Measurements from ENCODE around the gene PTCH2.

The PTCH2 gene

GRCh38 chr1:44810101-44810761 is 32.8 kb downstream of the PTCH2 start:
- H3K18ac ChIP-seq (ENCODE audit: low read depth in 1 of 2, low read length in 2 of 2), result peak overlapping the region; percentile 91 to 100
- H3K79me1 ChIP-seq (replicated peaks; ENCODE audit: low read length, poor library complexity, severe bottlenecking), result peaks cover 9% of the 10 kb centered on the region
- no peaks in the 10 kb centered on the region for H3K9me3 ChIP-seq (ENCODE audit: control insufficient read depth, low read length)
- H2BK5ac ChIP-seq (ENCODE audit: low read depth, low read length, poor library complexity, severe bottlenecking), result no peak overlapping the region
- peak overlapping the region; percentile 35 to 75 for H3K4me3 ChIP-seq (ENCODE audit: insufficient read depth in 1 of 2, low read depth in 1 of 2, low read length in 2 of 2)
- H4K8ac ChIP-seq (ENCODE audit: low read length), result peak overlapping the region; percentile 86
- 87% methylated on average over 11 of the region's 12 CpGs for WGBS
- H3K27ac ChIP-seq (ENCODE audit: low read length, poor library complexity, severe bottlenecking), result peak overlapping the region; percentile 100
- H2BK12ac ChIP-seq (ENCODE audit: low read length in 2 of 2), result peak overlapping the region; percentile 88 to 98
- peak; percentile 40 for DNase-seq
- peak overlapping the region; percentile 93 for H2AK5ac ChIP-seq (ENCODE audit: low read length, severe bottlenecking)
- H2BK120ac ChIP-seq (ENCODE audit: low read depth, low read length), result peak overlapping the region; percentile 75
- peak overlapping the region; percentile 90 to 99 for H3K4ac ChIP-seq (ENCODE audit: low read depth in 1 of 2, low read length in 2 of 2)
- H2BK15ac ChIP-seq (ENCODE audit: low read depth, poor library complexity, severe bottlenecking), result peak overlapping the region; percentile 95
- H3K4me2 ChIP-seq (ENCODE audit: low read length, poor library complexity, severe bottlenecking), result peak overlapping the region; percentile 38
- H3K36me3 ChIP-seq (ENCODE audit: control insufficient read depth in 1 of 2, insufficient read depth in 2 of 2, low read depth in 1 of 2, low read length in 2 of 2), result peaks cover 37 to 46% of the 10 kb centered on the region in 2 experiments
- H2AFZ ChIP-seq (ENCODE audit: low read depth, low read length), result no peak overlapping the region
- peak overlapping the region; percentile 100 for H4K91ac ChIP-seq (ENCODE audit: low read length)
- peak overlapping the region in 1 of 2 experiments; percentile 85 for H3K14ac ChIP-seq (ENCODE audit: low read length in 2 of 2)
- H3K4me1 ChIP-seq (ENCODE audit: control insufficient read depth, insufficient read depth, low read depth, low read length), result peaks cover 71% of the 10 kb centered on the region
- H3K9ac ChIP-seq (ENCODE audit: low read length), result peak overlapping the region; percentile 97
- H3K23ac ChIP-seq (ENCODE audit: low read length in 2 of 2), result peak overlapping the region in 1 of 2 experiments; percentile 63
- H3K27me3 ChIP-seq (ENCODE audit: control insufficient read depth in 1 of 2, insufficient read depth in 1 of 2, low read length in 2 of 2), result no peaks in the 10 kb centered on the region

- H2BK12ac ChIP-seq (ENCODE audit: low read length in 2 of 2), result peak overlapping the region; percentile 94 to 99
- no peaks in the 10 kb centered on the region for H3K9me3 ChIP-seq (ENCODE audit: control insufficient read depth, low read length)
- H4K8ac ChIP-seq (ENCODE audit: low read length), result peak overlapping the region; percentile 86
- H3K79me1 ChIP-seq (replicated peaks; ENCODE audit: low read length, poor library complexity, severe bottlenecking), result peaks cover 11% of the 10 kb centered on the region
- H2BK15ac ChIP-seq (ENCODE audit: low read depth, poor library complexity, severe bottlenecking), result peak overlapping the region; percentile 96
- H2AFZ ChIP-seq (ENCODE audit: low read depth, low read length), result no peak overlapping the region
- H3K27me3 ChIP-seq (ENCODE audit: control insufficient read depth in 1 of 2, insufficient read depth in 1 of 2, low read length in 2 of 2), result no peaks in the 10 kb centered on the region
- H4K91ac ChIP-seq (ENCODE audit: low read length), result peak overlapping the region; percentile 100
- peak overlapping the region; percentile 93 for H2AK5ac ChIP-seq (ENCODE audit: low read length, severe bottlenecking)
- H3K4me2 ChIP-seq (ENCODE audit: low read length, poor library complexity, severe bottlenecking), result peak overlapping the region; percentile 38
- DNase-seq, result peak; percentile 90
- 65% methylated on average over 5 of the region's 6 CpGs for WGBS
- peak overlapping the region; percentile 25 to 42 for H3K23ac ChIP-seq (ENCODE audit: low read length in 2 of 2)
- H3K4me1 ChIP-seq (ENCODE audit: control insufficient read depth, insufficient read depth, low read depth, low read length), result peaks cover 76% of the 10 kb centered on the region
- peak overlapping the region; percentile 100 for H3K27ac ChIP-seq (ENCODE audit: low read length, poor library complexity, severe bottlenecking)
- H2BK120ac ChIP-seq (ENCODE audit: low read depth, low read length), result peak overlapping the region; percentile 100
- H3K36me3 ChIP-seq (ENCODE audit: control insufficient read depth in 1 of 2, insufficient read depth in 2 of 2, low read depth in 1 of 2, low read length in 2 of 2), result peaks cover 40 to 49% of the 10 kb centered on the region in 2 experiments
- H3K4ac ChIP-seq (ENCODE audit: low read depth in 1 of 2, low read length in 2 of 2), result peak overlapping the region; percentile 90 to 99
- peak overlapping the region; percentile 87 for H2BK5ac ChIP-seq (ENCODE audit: low read depth, low read length, poor library complexity, severe bottlenecking)
- peak overlapping the region; percentile 31 to 75 for H3K4me3 ChIP-seq (ENCODE audit: insufficient read depth in 1 of 2, low read depth in 1 of 2, low read length in 2 of 2)
- peak overlapping the region; percentile 97 for H3K9ac ChIP-seq (ENCODE audit: low read length)
- peak overlapping the region; percentile 91 to 100 for H3K18ac ChIP-seq (ENCODE audit: low read depth in 1 of 2, low read length in 2 of 2)
- peak overlapping the region; percentile 9 to 97 for H3K14ac ChIP-seq (ENCODE audit: low read length in 2 of 2)
Observed at GRCh38 chr1:44808938-44809917, 33.8 kb downstream of the PTCH2 start.

GRCh38 chr1:44808063-44808937 is 34.8 kb downstream of the PTCH2 start, which contains the start of gene BTBD19:
TSS of gene BTBD19 (plus strand) at chr1:44808523. CDS start at chr1:44808821, 298 bp downstream.
- peak within 1 kb of the TSS; percentile 100 for H2AK5ac ChIP-seq (ENCODE audit: low read length, severe bottlenecking)
- peak within 1 kb of the TSS; percentile 38 for H3K4me2 ChIP-seq (ENCODE audit: low read length, poor library complexity, severe bottlenecking)
- peak within 1 kb of the TSS; percentile 97 to 99 for H3K4ac ChIP-seq (ENCODE audit: low read depth in 1 of 2, low read length in 2 of 2)
- H3K4me3 ChIP-seq (ENCODE audit: insufficient read depth in 1 of 2, low read depth in 1 of 2, low read length in 2 of 2), result peak within 1 kb of the TSS; percentile 31 to 75
- 12% methylated on average over 23 of the region's 23 CpGs for WGBS
- peak within 1 kb of the TSS; percentile 100 for H2BK120ac ChIP-seq (ENCODE audit: low read depth, low read length)
- H3K36me3 ChIP-seq (ENCODE audit: control insufficient read depth in 1 of 2, insufficient read depth in 2 of 2, low read depth in 1 of 2, low read length in 2 of 2), result peaks cover 47 to 52% of the 10 kb centered on the region in 2 experiments
- H3K18ac ChIP-seq (ENCODE audit: low read depth in 1 of 2, low read length in 2 of 2), result peak within 1 kb of the TSS; percentile 99 to 100
- H3K27ac ChIP-seq (ENCODE audit: low read length, poor library complexity, severe bottlenecking), result peak within 1 kb of the TSS; percentile 100
- peaks cover 9% of the 10 kb centered on the region for H3K79me1 ChIP-seq (replicated peaks; ENCODE audit: low read length, poor library complexity, severe bottlenecking)
- peaks cover 78% of the 10 kb centered on the region for H3K4me1 ChIP-seq (ENCODE audit: control insufficient read depth, insufficient read depth, low read depth, low read length)
- no peak within 1 kb of the TSS for H2AFZ ChIP-seq (ENCODE audit: low read depth, low read length)
- peak within 1 kb of the TSS; percentile 100 for H4K91ac ChIP-seq (ENCODE audit: low read length)
- H3K23ac ChIP-seq (ENCODE audit: low read length in 2 of 2), result peak within 1 kb of the TSS; percentile 25 to 75
- peak within 1 kb of the TSS; percentile 89 for H4K8ac ChIP-seq (ENCODE audit: low read length)
- peak within 1 kb of the TSS; percentile 9 to 97 for H3K14ac ChIP-seq (ENCODE audit: low read length in 2 of 2)
- peak within 1 kb of the TSS; percentile 94 to 99 for H2BK12ac ChIP-seq (ENCODE audit: low read length in 2 of 2)
- DNase-seq, result peak; percentile 96
- peak within 1 kb of the TSS; percentile 99 for H2BK5ac ChIP-seq (ENCODE audit: low read depth, low read length, poor library complexity, severe bottlenecking)
- H3K9ac ChIP-seq (ENCODE audit: low read length), result peak within 1 kb of the TSS; percentile 97
- H3K27me3 ChIP-seq (ENCODE audit: control insufficient read depth in 1 of 2, insufficient read depth in 1 of 2, low read length in 2 of 2), result no peaks in the 10 kb centered on the region
- peak within 1 kb of the TSS; percentile 96 for H2BK15ac ChIP-seq (ENCODE audit: low read depth, poor library complexity, severe bottlenecking)
- H3K9me3 ChIP-seq (ENCODE audit: control insufficient read depth, low read length), result no peaks in the 10 kb centered on the region
